NCI-H146 treated with DMSO at 0.1 percent for 48 hours (cell line): Measurements from ENCODE around the gene RSAD2.

Experiments used
- DNase-seq: peaks from one replicate; lab custom pipeline; 2025; ENCODE audit not compliant: unreplicated experiment; lab: John Stamatoyannopoulos, UW

The RSAD2 gene

GRCh38 chr2:6863792-6864191 lies 13.8 kb upstream of the RSAD2 start:
- DNase-seq: no peak

GRCh38 chr2:6864231-6864754 lies 13.3 kb upstream of the RSAD2 start:
- DNase-seq: no peak

- DNase-seq: no peak
These were observed 12.6 kb upstream of the RSAD2 start for GRCh38 chr2:6864923-6865345.

GRCh38 chr2:6865346-6866274 lies 12.0 kb upstream of the RSAD2 start, which contains the start of gene CMPK2:
CMPK2 (minus strand) TSS chr2:6865907; CDS start chr2:6865696, 211 bp downstream.
- DNase-seq: peak; percentile 44

GRCh38 chr2:6866275-6866671 lies 11.3 kb upstream of the RSAD2 start:
- peak; percentile 76 for DNase-seq

- no peak for DNase-seq
These were observed 10.6 kb upstream of the RSAD2 start for GRCh38 chr2:6866982-6867381.

- DNase-seq: no peak
These were observed 5.2 kb upstream of the RSAD2 start for GRCh38 chr2:6872394-6872793.

- DNase-seq: no peak
These were observed 3.5 kb upstream of the RSAD2 start for GRCh38 chr2:6874032-6874431.

- no peak for DNase-seq
These were observed 1.3 kb upstream of the RSAD2 start for GRCh38 chr2:6876309-6876708.

GRCh38 chr2:6878549-6878948 lies 972 bp downstream of the RSAD2 start:
- DNase-seq: no peak

- no peak for DNase-seq
These were observed 1.4 kb downstream of the RSAD2 start for GRCh38 chr2:6879011-6879410.

- no peak for DNase-seq
These were observed 2.7 kb downstream of the RSAD2 start for GRCh38 chr2:6880200-6880733.

- peak; percentile 24 for DNase-seq
These were observed 3.5 kb downstream of the RSAD2 start for GRCh38 chr2:6881046-6881445.

- DNase-seq: no peak
These were observed 3.9 kb downstream of the RSAD2 start for GRCh38 chr2:6881516-6881915.

- DNase-seq: peak; percentile 8
These were observed 6.0 kb downstream of the RSAD2 start for GRCh38 chr2:6883448-6884122.

GRCh38 chr2:6885551-6885950 lies 8.0 kb downstream of the RSAD2 start:
- DNase-seq: no peak

GRCh38 chr2:6885968-6886367 lies 8.4 kb downstream of the RSAD2 start:
- no peak for DNase-seq

- DNase-seq: no peak
These were observed 10.2 kb downstream of the RSAD2 start for GRCh38 chr2:6887751-6888192.

- DNase-seq: no peak
These were observed 11.1 kb downstream of the RSAD2 start for GRCh38 chr2:6888724-6889123.

GRCh38 chr2:6893876-6894482 lies 16.4 kb downstream of the RSAD2 start:
- DNase-seq: no peak
